GM19467 (cell line): ENCODE measurements around the gene ELOVL7.
"Not testable (repeated sequence)": the region's sequence is repeated elsewhere in the genome, so short reads cannot be mapped to it uniquely, and the experiment has no call there.

Experiments
- ATAC-seq: cut with Tn5 transposase; IDR thresholded peaks from one replicate; pipeline ENCODE4 v1.9.1; 2021; ENCODE audit warnings: mild to moderate bottlenecking, moderate library complexity; ENCODE audit not compliant: unreplicated experiment

Gene ELOVL7

GRCh38 chr5:60718166-60718892, 125.7 kb downstream of the ELOVL7 start:
- ATAC-seq, result no peak

GRCh38 chr5:60715201-60715928, 128.7 kb downstream of the ELOVL7 start:
- ATAC-seq, result not testable (repeated sequence)

- ATAC-seq, result no peak
Measured at GRCh38 chr5:60712950-60713349, 131.1 kb downstream of the ELOVL7 start.

- not testable (repeated sequence) for ATAC-seq
Measured at GRCh38 chr5:60711892-60712291, 132.2 kb downstream of the ELOVL7 start.

GRCh38 chr5:60710362-60710761, 133.7 kb downstream of the ELOVL7 start:
- ATAC-seq, result no peak

- ATAC-seq, result no peak
Measured at GRCh38 chr5:60705144-60705543, 138.9 kb downstream of the ELOVL7 start.

GRCh38 chr5:60703944-60704343, 140.1 kb downstream of the ELOVL7 start:
- ATAC-seq, result no peak
